K562 (cell line): ENCODE measurements around the gene ABHD16A. TPM values are rescaled to one million over a fixed set of nuclear protein-coding genes. Genes with fewer than 3 reads are reported as not detected.
A peak's percentile ranks its signal among the peaks of the same experiment; 100 is the strongest.

Experiments used
- ARID1B ChIP-seq: fragments of 450-650 bp; IDR thresholded peaks from 2 replicates; pipeline ENCODE4 v1.6.1; 2016; ENCODE audit warnings: antibody characterized with exemption, mild to moderate bottlenecking, inconsistent platforms
- ARID3B ChIP-seq: fragments of 250-450 bp; sonication (Bioruptor Pico); IDR thresholded peaks from 2 replicates; pipeline ENCODE4 v1.4.0; 2020; ENCODE audit warnings: borderline replicate concordance
- ARNT ChIP-seq, 2 experiments: fragments of 450-650 bp; IDR thresholded peaks; 2 replicates each; pipeline ENCODE4 v1.6.1; 2016; ENCODE audit warnings: mild to moderate bottlenecking in 1 of 2
- ASH1L ChIP-seq: fragments of 450-650 bp; IDR thresholded peaks from 2 replicates; pipeline ENCODE4 v1.6.1; 2018; ENCODE audit warnings: borderline replicate concordance, mild to moderate bottlenecking, low read depth; ENCODE audit not compliant: partially characterized antibody
- CBFA2T2 ChIP-seq: fragments of 450-650 bp; conservative IDR thresholded peaks from 2 replicates; pipeline ENCODE4 v1.6.1; 2017; ENCODE audit warnings: mild to moderate bottlenecking
- EHMT2 ChIP-seq: fragments of 450-650 bp; IDR thresholded peaks from 2 replicates; pipeline ENCODE4 v1.6.1; 2018; ENCODE audit warnings: antibody characterized with exemption
- FOXM1 ChIP-seq, 2 experiments: fragments of 450-650 bp in 1 of 2; sonication (generic) in 1 of 2; formaldehyde crosslinking in 1 of 2; IDR thresholded peaks; 2 replicates each; pipeline versions ENCODE4 v1.6.1 to v1.9.0; 2017 to 2022; ENCODE audit warnings: low read depth in 2 of 2, mild to moderate bottlenecking in 2 of 2, missing genetic modification reagents in 1 of 2, moderate library complexity in 1 of 2
- MAZ ChIP-seq, 2 experiments: fragments of 450-650 bp in 1 of 2; sonication (generic) in 1 of 2; formaldehyde crosslinking; IDR thresholded peaks in 1 of 2; conservative IDR thresholded peaks in 1 of 2; 2 replicates each; pipeline versions ENCODE4 v1.4.0 to v1.5.0; 2020; ENCODE audit warnings: mild to moderate bottlenecking in 1 of 2, missing genetic modification reagents in 1 of 2
- NR0B1 ChIP-seq: fragments of 450-650 bp; IDR thresholded peaks from one replicate; pipeline ENCODE4 v1.6.1; 2018; ENCODE audit warnings: mild to moderate bottlenecking, moderate library complexity; ENCODE audit not compliant: partially characterized antibody
- PCBP1 ChIP-seq: fragments of 200-400 bp; formaldehyde crosslinking; IDR thresholded peaks from 2 replicates; pipeline ENCODE4 v1.6.1; 2018; ENCODE audit warnings: mild to moderate bottlenecking, low read depth, low read length; ENCODE audit not compliant: poor library complexity, severe bottlenecking
- PKNOX1 ChIP-seq: fragments of 450-650 bp; IDR thresholded peaks from 2 replicates; pipeline ENCODE4 v1.6.1; 2016
- PTRF ChIP-seq: fragments of 450-650 bp; IDR thresholded peaks from 2 replicates; pipeline ENCODE4 v1.6.1; 2016; ENCODE audit warnings: mild to moderate bottlenecking, missing genetic modification characterization, missing compliant biosample characterization
- ZBTB5 ChIP-seq: fragments of 450-650 bp; IDR thresholded peaks from 2 replicates; pipeline ENCODE4 v1.6.1; 2017; ENCODE audit warnings: antibody characterized with exemption
- ZBTB9 ChIP-seq: fragments of 450-650 bp; formaldehyde crosslinking; IDR thresholded peaks from 2 replicates; pipeline ENCODE4 v1.4.0; 2020; ENCODE audit warnings: mild to moderate bottlenecking, moderate library complexity
- ZNF3 ChIP-seq: fragments of 250-450 bp; sonication (Bioruptor Pico); IDR thresholded peaks from 2 replicates; pipeline ENCODE4 v1.5.0; 2021; ENCODE audit warnings: mild to moderate bottlenecking, moderate library complexity
- polyA plus RNA-seq, 8 experiments: library from polyadenylated mRNA; depleted of rRNA in 4 of 8; stranded (reverse) in 5 of 8; unstranded in 3 of 8; fragments of >200 nt; fragmentation: Nextera tagmentation in 2 of 8; fragmentation: Illumina TruSeq in 1 of 8; extraction: Ambion mirVana in 2 of 8; extraction: Trizol in 1 of 8; gene quantifications; 2 replicates each; pipeline versions ENCODE4 v1.2.1 to v1.2.3, GENCODE V29; 2011 to 2014; ENCODE audit warnings: inconsistent platforms in 1 of 8, missing spikeins in 1 of 8
- total RNA-seq, 7 experiments: library from RNA; depleted of rRNA in 6 of 7; stranded (reverse); fragments of >200 nt in 6 of 7; fragmentation: Illumina TruSeq in 2 of 7; extraction: Trizol in 2 of 7; gene quantifications; 2 replicates each; pipeline versions ENCODE4 v1.2.1 to v1.2.3, GENCODE V29; 2011 to 2021; ENCODE audit warnings: low replicate concordance in 1 of 7

ABHD16A gene
- total and polyA plus RNA-seq, 9 of the 15 experiments (the other 6 are each of a cell fraction or from before 2014, with no cell fraction given), result 25.8 to 120 (median 81.6) TPM

GRCh38 chr6:31702819-31703716 lies at the start of gene ABHD16A (continued):
- TF ChIP-seq ZBTB9 (CRISPR knock-in tag) (peak; percentile 85), ARID1B (peak; percentile 71), CBFA2T2 (no peak), PTRF (tag) (no peak), PCBP1 (peak; percentile 19), ZNF3 (CRISPR knock-in tag) (no peak), ASH1L (peak; percentile 82), EHMT2 (peak; percentile 58; the same call in 1 of the 2 replicates), PKNOX1 (peak; percentile 65), MAZ (CRISPR knock-in tag; conservative IDR thresholded peaks at IDR 0.05 in 1 of 2, IDR thresholded peaks at IDR 0.05 in 1 of 2) (peak; percentile 94 to 99), NR0B1 (no peak), ARNT (IDR thresholded peaks at IDR 0.05) (peak in 1 of 2 experiments; percentile 25; a peak in 3 of 4 replicates), ZBTB5 (no peak), FOXM1 (IDR thresholded peaks at IDR 0.05; ENCODE audit: low read depth) (peak; percentile 57), FOXM1 (CRISPR knock-in tag; IDR thresholded peaks at IDR 0.05; ENCODE audit: low read depth) (0 out of 2 replicates have a peak, but pooled peaks have one; percentile 53), ARID3B (CRISPR knock-in tag) (no peak)
